Keratinocyte (primary cell): ENCODE data around the gene NALF2. TPM values are rescaled to one million over a fixed set of nuclear protein-coding genes. Genes with fewer than 3 reads are reported as not detected.

Source experiments
- DNase-seq: peaks from one replicate; pipeline ENCODE4 v3.0.0-alpha.2; 2011; ENCODE audit warnings: low read depth, missing footprints, low spot score
- FAIRE-seq: peaks from 2 replicates; lab custom pipeline; 2011; peaks lifted over from hg19 to GRCh38; lab: Jason Lieb, UNC
- H2AFZ ChIP-seq: 2 replicates; pipeline ENCODE4 v1.6.0; 2012; ENCODE audit warnings: low read length, control low read depth, inconsistent platforms; ENCODE audit not compliant: control insufficient read depth
- H3K27ac ChIP-seq: 2 replicates; pipeline ENCODE4 v1.5.1; 2011; ENCODE audit warnings: low read length; ENCODE audit not compliant: control insufficient read depth, insufficient read depth
- H3K27me3 ChIP-seq: 3 replicates; pipeline ENCODE4 v1.6.0; 2011; ENCODE audit warnings: low read length; ENCODE audit not compliant: control insufficient read depth, insufficient read depth; ENCODE audit errors: extremely low read depth
- H3K36me3 ChIP-seq, 2 experiments: 2 replicates in 1 of 2; 3 replicates in 1 of 2; pipeline ENCODE4 v1.5.1; 2011; ENCODE audit warnings: low read length in 2 of 2, mild to moderate bottlenecking in 1 of 2; ENCODE audit not compliant: control insufficient read depth in 2 of 2, insufficient read depth in 2 of 2; ENCODE audit errors: extremely low read depth in 1 of 2
- H3K4me1 ChIP-seq: 3 replicates; pipeline ENCODE4 v1.5.1; 2011; ENCODE audit warnings: low read length; ENCODE audit not compliant: control insufficient read depth, insufficient read depth; ENCODE audit errors: extremely low read depth
- H3K4me2 ChIP-seq: 3 replicates; pipeline ENCODE4 v1.6.0; 2011; ENCODE audit warnings: low read depth, low read length; ENCODE audit not compliant: control insufficient read depth, insufficient read depth; ENCODE audit errors: extremely low read depth
- H3K4me3 ChIP-seq, 3 experiments: fragments of 200-600 bp in 1 of 3; sonication (generic) in 1 of 3; 2 replicates in 2 of 3; 3 replicates in 1 of 3; pipeline ENCODE4 v1.5.1; 2011 to 2016; ENCODE audit warnings: low read length in 3 of 3, mild to moderate bottlenecking in 3 of 3, control low read depth in 2 of 3, inconsistent platforms in 1 of 3, low read depth in 1 of 3, mixed read lengths in 1 of 3, mixed run types in 1 of 3, moderate library complexity in 1 of 3; ENCODE audit not compliant: control insufficient read depth in 2 of 3, insufficient read depth in 2 of 3; ENCODE audit errors: extremely low read depth in 1 of 3
- H3K79me2 ChIP-seq: 2 replicates; pipeline ENCODE4 v1.6.0; 2012; ENCODE audit warnings: low read length; ENCODE audit not compliant: control insufficient read depth, insufficient read depth
- H3K9ac ChIP-seq: 3 replicates; pipeline ENCODE4 v1.6.0; 2011; ENCODE audit warnings: low read length; ENCODE audit not compliant: control insufficient read depth, insufficient read depth; ENCODE audit errors: extremely low read depth
- H3K9me1 ChIP-seq: 3 replicates; pipeline ENCODE4 v1.6.0; 2011; ENCODE audit warnings: low read length; ENCODE audit not compliant: control insufficient read depth, insufficient read depth; ENCODE audit errors: extremely low read depth
- H3K9me3 ChIP-seq: 2 replicates; pipeline ENCODE4 v1.5.1; 2012; ENCODE audit warnings: low read depth, low read length; ENCODE audit not compliant: control insufficient read depth
- H4K20me1 ChIP-seq: 3 replicates; pipeline ENCODE4 v1.6.0; 2011; ENCODE audit warnings: low read length; ENCODE audit not compliant: control insufficient read depth, insufficient read depth; ENCODE audit errors: extremely low read depth
- CTCF ChIP-seq, 3 experiments: IDR thresholded peaks in 1 of 3; conservative IDR thresholded peaks in 1 of 3; optimal IDR thresholded peaks in 1 of 3; 2 replicates in 2 of 3; 3 replicates in 1 of 3; pipeline versions ENCODE3 to v1.5.1; 2011; ENCODE audit warnings: low read length in 3 of 3, mild to moderate bottlenecking in 3 of 3, moderate library complexity in 2 of 3, control low read depth in 1 of 3, inconsistent platforms in 1 of 3; ENCODE audit not compliant: insufficient read depth in 2 of 3; ENCODE audit errors: extremely low read depth in 1 of 3
- EZH2 ChIP-seq: IDR thresholded peaks from one replicate; pipeline ENCODE4 v1.6.1; 2012; ENCODE audit warnings: inconsistent platforms, mild to moderate bottlenecking, low read length, moderate library complexity
- dilution Hi-C: fragments of 300-500 bp; cut with MboI; formaldehyde crosslinking; loops from one replicate; pipeline ENCODE4 v1.7.0; 2020; ENCODE audit warnings: low sequenced_read_pairs; ENCODE audit not compliant: extremely low pct_ligation_motif_present
- polyA plus RNA-seq, 5 experiments: library from polyadenylated mRNA; depleted of rRNA in 3 of 5; stranded (reverse) in 3 of 5; stranded (forward) in 1 of 5; unstranded in 1 of 5; fragments of >200 nt; gene quantifications; 1 replicate in 1 of 5; 2 replicates in 3 of 5; 3 replicates in 1 of 5; pipeline versions ENCODE4 v1.2.1 to v1.2.3, GENCODE V29; 2011 to 2012; ENCODE audit warnings: missing spikeins in 2 of 5, low read depth in 1 of 5, low replicate concordance in 1 of 5

The NALF2 gene
- polyA plus RNA-seq, 1 donor (not counting 4 experiments of a cell fraction or from before 2014, with no cell fraction given) = 2.5 TPM

- peak overlapping the region; percentile 41 for H3K4me2 ChIP-seq
- H3K4me3 ChIP-seq = peak overlapping the region; percentile 55 to 59 (median 57)
Observed at GRCh38 chrX:69504626-69505612, 793 bp downstream of the NALF2 start.

GRCh38 chrX:69505772-69506616 is 1.9 kb downstream of the NALF2 start:
- dilution Hi-C loops = no loop called here
- peak overlapping the region; percentile 72 for H3K4me2 ChIP-seq
- H3K9ac ChIP-seq = peak overlapping the region; percentile 0
- H3K9me3 ChIP-seq = no peaks in the 10 kb centered on the region
- no peaks in the 10 kb centered on the region for H3K9me1 ChIP-seq
- peaks cover 4% of the 10 kb centered on the region for H4K20me1 ChIP-seq
- H3K4me3 ChIP-seq = peak overlapping the region; percentile 18 to 75 (median 43)
- H3K27ac ChIP-seq = no peak overlapping the region
- no peak for TF ChIP-seq EZH2
- TF ChIP-seq CTCF (optimal IDR thresholded peaks at IDR 0.05 in 1 of 3, IDR thresholded peaks at IDR 0.05 in 1 of 3, conservative IDR thresholded peaks at IDR 0.05 in 1 of 3; ENCODE audit: extremely low read depth in 1 of 3, insufficient read depth in 2 of 3, low read length in 3 of 3) = no peak
- no peaks in the 10 kb centered on the region for H3K27me3 ChIP-seq
- H3K4me1 ChIP-seq = peaks cover 14% of the 10 kb centered on the region
- H3K36me3 ChIP-seq = no peaks in the 10 kb centered on the region
- DNase-seq (no peak), FAIRE-seq (no peak)
- peaks cover 2% of the 10 kb centered on the region for H3K79me2 ChIP-seq
- H2AFZ ChIP-seq = no peak overlapping the region

More at GRCh38 chrX:69504626-69505612, 793 bp downstream of the NALF2 start:
- Histone ChIP-seq H3K9me3 (no peaks in the 10 kb centered on the region), H3K27me3 (peaks cover 5% of the 10 kb centered on the region), H2AFZ (peak overlapping the region; percentile 53), H4K20me1 (peaks cover 4% of the 10 kb centered on the region), H3K9ac (peak overlapping the region; percentile 37), H3K4me1 (peaks cover 14% of the 10 kb centered on the region), H3K36me3 (no peaks in the 10 kb centered on the region), H3K9me1 (no peaks in the 10 kb centered on the region), H3K27ac (no peak overlapping the region), H3K79me2 (peaks cover 2% of the 10 kb centered on the region)
- DNase-seq (no peak), FAIRE-seq (no peak)
- TF ChIP-seq EZH2 (peak; percentile 12), CTCF (optimal IDR thresholded peaks at IDR 0.05 in 1 of 3, IDR thresholded peaks at IDR 0.05 in 1 of 3, conservative IDR thresholded peaks at IDR 0.05 in 1 of 3; ENCODE audit: extremely low read depth in 1 of 3, insufficient read depth in 2 of 3, low read length in 3 of 3) (no peak)
- dilution Hi-C loops = no loop called here
